RKO (cell line): ENCODE data around the gene TINAG.

Source experiments
- DNase-seq: peaks from one replicate; pipeline ENCODE4 v3.0.0-alpha.2; 2016; ENCODE audit warnings: low spot score

TINAG gene

DNA sequence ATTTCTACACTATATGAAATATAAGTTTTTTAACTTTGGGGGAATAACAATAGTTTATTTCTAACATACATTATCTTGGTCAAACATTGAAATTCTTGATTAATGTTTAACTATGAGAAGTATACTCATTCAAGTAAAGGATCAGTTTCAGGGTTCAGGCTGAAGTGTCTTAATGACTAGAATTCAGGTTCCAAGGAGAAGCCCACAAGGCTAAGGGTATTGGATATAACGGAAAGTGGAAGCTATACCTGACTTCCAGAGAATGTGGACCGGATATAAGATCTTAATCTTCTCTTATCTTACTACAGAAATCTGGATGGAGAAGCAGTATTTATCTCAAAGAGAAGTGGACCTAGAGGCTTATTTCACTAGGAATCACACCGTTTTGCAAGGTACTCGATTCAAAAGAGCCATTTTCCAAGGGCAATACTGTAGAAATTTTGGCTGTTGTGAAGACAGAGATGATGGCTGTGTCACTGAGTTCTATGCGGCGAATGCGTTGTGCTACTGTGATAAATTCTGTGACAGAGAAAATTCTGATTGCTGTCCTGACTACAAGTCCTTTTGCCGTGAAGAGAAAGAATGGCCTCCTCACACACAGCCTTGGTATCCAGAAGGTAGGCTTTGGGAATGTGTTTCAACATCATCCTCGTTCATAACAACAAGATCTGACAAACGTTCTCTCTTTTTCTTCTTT is at the start of gene TINAG:
TINAG (plus strand) TSS at position 153 of the 697 bp plus-strand sequence; CDS start at position 263, 110 bp downstream.
- no peak for DNase-seq

GRCh38 chr6:54260025-54260424 is 48.2 kb upstream of the TINAG start:
- no peak for DNase-seq

DNA sequence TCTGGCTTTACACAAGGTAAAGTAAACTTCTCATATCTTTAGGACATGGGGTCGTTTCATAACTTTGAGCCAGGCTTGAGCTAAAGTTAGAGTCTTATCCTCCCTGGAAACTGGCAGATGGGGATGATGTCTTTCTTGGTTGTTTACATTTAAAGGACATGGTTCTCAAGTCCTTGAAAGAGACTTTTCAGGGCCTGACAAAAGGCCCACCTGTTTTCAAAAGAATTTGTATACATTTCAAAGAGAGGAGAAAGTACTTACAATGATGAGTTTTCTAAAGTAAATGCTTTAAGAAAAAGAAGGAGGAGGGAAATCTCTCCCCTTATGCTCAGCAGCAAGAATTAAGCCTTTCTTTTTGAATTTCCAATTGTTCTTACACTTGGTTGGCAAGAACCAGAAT is 45.7 kb upstream of the TINAG start:
- no peak for DNase-seq

DNA sequence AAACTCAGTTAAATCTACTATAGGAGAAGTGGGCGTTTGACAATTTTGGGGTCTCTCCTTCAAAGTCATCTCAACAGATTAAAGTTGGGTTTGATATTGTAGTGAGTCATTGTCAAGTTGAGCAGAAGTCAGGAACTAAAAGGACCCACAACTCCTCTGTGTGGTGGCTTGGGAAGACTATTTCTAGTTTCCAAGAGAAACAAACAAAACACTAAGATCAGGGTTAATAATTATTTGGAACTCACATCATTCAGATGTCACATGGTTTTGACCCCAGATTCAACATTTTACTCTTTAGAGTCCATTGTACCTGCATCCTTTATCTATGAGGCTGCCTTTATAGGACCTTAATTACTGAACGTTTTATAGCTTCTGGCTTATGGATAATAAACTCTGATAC is 45.3 kb upstream of the TINAG start:
- DNase-seq: no peak

GRCh38 chr6:54264581-54265272 is 43.5 kb upstream of the TINAG start:
- no peak for DNase-seq

GRCh38 chr6:54266400-54266923 is 41.8 kb upstream of the TINAG start:
- no peak for DNase-seq

DNA sequence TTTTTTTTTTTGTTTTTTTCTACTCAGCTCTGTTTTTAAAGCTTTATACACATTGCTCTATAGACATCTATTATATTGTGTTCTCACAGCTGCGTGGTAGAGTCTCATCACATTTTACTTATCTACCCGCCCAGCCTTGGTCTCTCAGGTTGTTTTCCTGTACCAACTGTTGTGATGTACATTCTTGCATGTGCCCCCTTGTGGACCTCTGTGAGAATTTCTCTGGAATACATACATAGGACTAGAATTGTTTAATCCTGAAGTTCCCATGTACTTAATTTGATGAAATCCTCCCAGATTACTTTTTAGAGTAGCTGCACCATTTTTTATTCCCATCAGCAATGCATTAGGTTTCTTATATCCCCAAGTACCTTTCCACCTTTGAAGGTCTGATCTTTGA is 40.4 kb upstream of the TINAG start:
- peak; percentile 63 for DNase-seq

GRCh38 chr6:54273214-54273820 is 34.9 kb upstream of the TINAG start:
- DNase-seq: no peak

GRCh38 chr6:54274383-54274782 is 33.9 kb upstream of the TINAG start:
- DNase-seq: no peak

- peak; percentile 20 for DNase-seq
Observed at GRCh38 chr6:54282186-54282585, 26.1 kb upstream of the TINAG start.

DNA sequence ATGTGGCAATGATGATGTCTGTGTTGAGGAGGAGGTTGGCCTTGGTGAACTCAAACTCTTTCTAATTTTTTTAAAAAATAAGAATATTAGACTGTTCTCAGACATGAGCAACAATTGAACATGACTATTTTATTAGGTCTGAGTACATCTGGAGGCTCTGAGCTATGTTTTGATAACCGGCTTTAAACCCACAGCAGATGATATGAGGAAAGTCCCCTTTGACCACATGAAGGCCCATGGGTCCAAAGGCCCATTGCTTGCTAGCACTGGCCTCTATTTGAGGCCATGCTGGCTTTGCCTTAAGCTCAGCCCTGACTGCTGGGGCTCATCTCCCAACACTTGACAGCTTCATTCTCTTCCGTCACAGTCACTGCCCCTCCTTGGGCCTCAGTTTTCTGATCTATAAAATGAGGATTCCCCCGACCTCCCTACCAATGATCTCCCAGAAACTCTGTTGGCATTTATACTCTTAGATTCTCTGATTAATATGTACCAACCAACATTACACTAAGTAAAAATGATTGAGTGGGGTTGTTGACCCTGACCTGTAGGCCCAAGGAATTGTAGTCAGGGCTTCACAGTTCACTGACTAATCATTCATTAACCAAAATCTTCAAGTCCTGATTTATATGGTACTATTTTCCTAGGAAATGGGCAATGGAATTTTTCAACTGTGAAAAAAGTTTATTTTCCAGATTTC is 23.9 kb upstream of the TINAG start:
- no peak for DNase-seq

DNA sequence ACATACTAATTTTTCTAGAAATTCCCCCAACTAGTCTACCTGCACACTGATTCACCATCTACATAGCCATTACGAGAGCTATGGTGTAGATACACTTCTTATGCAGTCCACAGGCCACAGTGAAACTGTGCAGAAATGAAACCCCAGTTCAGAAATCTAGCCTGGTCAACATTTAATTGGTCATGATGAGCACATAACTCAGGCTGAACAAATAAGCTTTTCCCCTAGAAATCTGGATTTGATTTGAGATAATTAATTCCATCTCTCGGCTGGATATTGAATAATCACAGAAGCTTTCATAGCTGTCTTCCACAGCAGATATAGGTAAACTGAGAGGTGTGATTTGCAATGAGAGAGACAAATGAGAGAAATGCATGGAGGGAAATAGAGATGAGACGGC is 22.6 kb upstream of the TINAG start:
- DNase-seq: no peak

DNA sequence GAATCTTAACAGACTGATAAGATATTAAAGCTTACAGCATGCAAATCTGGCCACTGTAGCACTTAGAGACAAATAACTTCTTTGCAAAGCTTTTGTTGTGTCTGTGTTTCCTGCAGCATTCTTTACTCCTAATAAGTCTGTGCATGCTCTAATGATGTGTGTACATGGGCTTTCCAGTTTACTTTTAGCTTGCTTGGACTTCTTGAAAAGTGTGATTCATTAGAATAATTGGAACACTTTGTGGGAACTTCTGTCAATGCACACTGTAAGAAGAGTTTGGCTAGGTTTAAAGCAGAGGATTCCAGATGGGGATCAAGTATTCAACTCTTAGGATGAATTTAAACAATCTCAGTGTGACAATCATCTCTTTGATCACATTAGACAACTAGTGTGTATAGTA is 22.1 kb upstream of the TINAG start:
- no peak for DNase-seq

DNA sequence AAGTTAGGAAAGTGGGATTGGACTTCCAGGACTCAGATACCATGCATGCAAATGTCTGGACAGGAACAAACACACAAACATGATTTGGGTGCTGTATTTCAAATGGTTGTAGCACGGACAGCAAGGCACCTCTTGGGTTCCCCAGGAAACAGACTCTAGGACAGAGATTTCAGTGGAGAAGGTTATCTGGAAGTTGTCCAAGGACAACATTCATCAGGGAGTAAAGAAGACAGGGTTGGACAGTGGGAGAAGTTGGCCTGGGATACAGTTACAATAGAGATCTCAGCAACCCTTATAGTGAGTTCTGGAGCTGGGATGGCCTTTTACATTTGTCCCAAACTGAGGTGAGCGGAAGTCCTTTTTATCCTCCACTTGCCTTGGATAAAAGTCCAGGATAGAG is 19.8 kb upstream of the TINAG start:
- no peak for DNase-seq

- no peak for DNase-seq
Observed at GRCh38 chr6:54289426-54289825, 18.8 kb upstream of the TINAG start.

GRCh38 chr6:54291146-54291545 is 17.1 kb upstream of the TINAG start:
- peak; percentile 5 for DNase-seq

DNA sequence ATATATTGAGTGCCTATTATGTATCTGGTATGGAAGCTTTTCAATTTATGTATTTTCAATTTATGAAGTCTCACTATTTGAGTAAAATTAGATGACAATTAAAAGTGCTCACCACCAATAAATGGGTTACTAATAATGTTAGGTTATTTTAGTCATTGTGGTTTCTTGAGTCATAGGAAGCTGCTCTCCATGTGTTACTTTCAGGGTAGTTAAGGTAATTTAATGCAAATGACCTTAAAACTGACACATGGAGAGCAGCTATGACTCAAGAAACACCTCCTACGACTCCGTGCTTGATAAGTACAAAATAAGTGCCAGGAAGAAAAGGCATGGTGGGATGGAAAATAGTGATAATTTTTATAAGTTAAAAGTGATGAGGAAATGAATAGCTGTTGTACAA is 16.5 kb upstream of the TINAG start:
- DNase-seq: peak; percentile 54

GRCh38 chr6:54294965-54295532 is 13.2 kb upstream of the TINAG start:
- no peak for DNase-seq

GRCh38 chr6:54299542-54300269 is 8.5 kb upstream of the TINAG start:
- DNase-seq: peak; percentile 15

- DNase-seq: no peak
Observed at GRCh38 chr6:54301770-54302169, 6.5 kb upstream of the TINAG start.

DNA sequence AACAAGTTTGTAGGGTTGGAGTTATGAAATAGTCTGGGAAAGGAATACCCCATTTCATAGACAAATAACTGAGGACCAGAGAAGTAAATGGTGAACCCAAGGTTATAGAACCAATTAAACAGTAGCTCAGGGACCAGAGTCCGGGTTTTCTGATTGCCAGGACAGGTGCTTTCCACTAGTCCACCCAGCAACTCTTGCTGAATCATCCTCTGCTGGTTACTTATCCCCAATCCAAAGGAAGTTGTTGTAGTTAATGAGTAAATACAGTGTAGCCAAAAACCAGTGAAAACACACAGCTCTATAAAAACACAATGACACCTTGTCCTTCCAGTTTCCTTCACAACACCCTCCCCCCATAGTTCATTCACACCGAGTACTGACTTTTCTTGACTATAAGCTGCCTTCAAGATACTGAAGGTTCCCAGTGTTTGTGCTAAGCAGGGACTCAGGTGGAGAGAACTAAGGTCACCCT is 766 bp upstream of the TINAG start:
- DNase-seq: no peak

DNA sequence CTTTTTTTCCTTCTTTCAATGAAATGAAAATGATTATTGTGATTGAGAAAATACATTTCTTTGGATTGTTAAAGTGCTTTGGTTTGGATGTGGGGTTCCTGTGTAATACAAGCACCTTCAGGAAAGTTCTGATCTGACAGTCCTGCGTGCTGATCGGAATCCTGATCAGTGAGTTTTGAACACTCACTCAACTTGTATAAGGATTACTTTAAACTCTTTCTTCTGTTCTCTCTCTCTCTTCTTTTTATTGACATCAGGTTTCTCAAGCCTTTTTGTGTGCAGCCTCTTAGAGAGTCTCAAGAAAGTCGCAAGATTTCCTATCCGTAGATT is 710 bp downstream of the TINAG start:
- no peak for DNase-seq
